HepG2 (cell line): ENCODE data around the gene OR1D5. TPM values are rescaled to one million over a fixed set of nuclear protein-coding genes. Genes with fewer than 3 reads are reported as not detected.

Experiments used
- BORCS8-MEF2B ChIP-seq: sonication (generic); formaldehyde crosslinking; IDR thresholded peaks from 2 replicates; pipeline ENCODE4 v1.8.0; 2022; ENCODE audit warnings: mild to moderate bottlenecking, missing genetic modification reagents
- GABPB1 ChIP-seq: IDR thresholded peaks from 2 replicates; pipeline ENCODE4 v1.6.1; 2016; ENCODE audit warnings: mild to moderate bottlenecking, missing genetic modification reagents, moderate library complexity, missing compliant biosample characterization
- PAF1 ChIP-seq: IDR thresholded peaks from 2 replicates; pipeline ENCODE4 v1.6.1; 2016; ENCODE audit warnings: missing genetic modification reagents, missing compliant biosample characterization
- SP1 ChIP-seq, 2 experiments: fragments of 450-650 bp in 1 of 2; sonication (generic) in 1 of 2; formaldehyde crosslinking in 1 of 2; IDR thresholded peaks; 2 replicates each; pipeline versions ENCODE4 v1.4.0 to v1.6.1; 2016 to 2020; ENCODE audit warnings: missing genetic modification reagents in 1 of 2
- TRIM24 ChIP-seq: sonication (generic); formaldehyde crosslinking; IDR thresholded peaks from 2 replicates; pipeline ENCODE4 v1.8.0; 2022; ENCODE audit warnings: mild to moderate bottlenecking, missing genetic modification reagents
- YY1 ChIP-seq: IDR thresholded peaks from 2 replicates; pipeline ENCODE4 v1.6.1; 2011; ENCODE audit warnings: low read length, low read depth, moderate library complexity, mild to moderate bottlenecking; ENCODE audit not compliant: insufficient read depth, insufficient replicate concordance
- ZNF17 ChIP-seq: sonication (generic); formaldehyde crosslinking; IDR thresholded peaks from 2 replicates; pipeline ENCODE4 v1.5.0; 2020; ENCODE audit warnings: mild to moderate bottlenecking, missing genetic modification reagents
- ZNF451 ChIP-seq: sonication (generic); formaldehyde crosslinking; IDR thresholded peaks from 2 replicates; pipeline ENCODE4 v1.5.0; 2020; ENCODE audit warnings: mild to moderate bottlenecking, missing genetic modification reagents
- polyA plus RNA-seq, 8 experiments: library from polyadenylated mRNA; depleted of rRNA in 3 of 8; stranded (reverse) in 7 of 8; unstranded in 1 of 8; fragments of >200 nt; fragmentation: Illumina TruSeq in 4 of 8; extraction: Trizol in 4 of 8; gene quantifications; 2 replicates each; pipeline versions ENCODE4 v1.2.1 to v1.2.3, GENCODE V29; 2011 to 2016; ENCODE audit warnings: low read depth in 4 of 8, missing spikeins in 1 of 8, mixed read lengths in 1 of 8; ENCODE audit not compliant: insufficient read depth in 1 of 8
- total RNA-seq, 5 experiments: library from RNA; depleted of rRNA; stranded (reverse); fragments of >200 nt; fragmentation: Illumina TruSeq; extraction: Trizol; gene quantifications; 2 replicates each; pipeline ENCODE4 v1.2.3, GENCODE V29; 2016; ENCODE audit warnings: low read depth in 1 of 5
- TF ChIP-seq, protein P1 (sequence below): sonication (generic); formaldehyde crosslinking; IDR thresholded peaks from 2 replicates; pipeline ENCODE4 v1.9.0; 2021; ENCODE audit warnings: missing genetic modification reagents, borderline replicate concordance
- TF ChIP-seq, protein P2 (sequence below): IDR thresholded peaks from 2 replicates; pipeline ENCODE4 v1.6.1; 2016; ENCODE audit warnings: low read depth
- TF ChIP-seq, protein P3 (sequence below): sonication (generic); formaldehyde crosslinking; IDR thresholded peaks from 2 replicates; pipeline ENCODE4 v1.9.0; 2022; ENCODE audit warnings: low read depth, missing genetic modification reagents
- TF ChIP-seq, protein P4 (sequence below): sonication (generic); formaldehyde crosslinking; IDR thresholded peaks from 2 replicates; pipeline ENCODE4 v1.5.1; 2020; ENCODE audit warnings: mild to moderate bottlenecking, missing genetic modification reagents
- TF ChIP-seq, protein P5 (sequence below): sonication (generic); formaldehyde crosslinking; IDR thresholded peaks from 2 replicates; pipeline ENCODE4 v1.4.0; 2020; ENCODE audit warnings: missing genetic modification reagents
- TF ChIP-seq, protein P6 (sequence below): sonication (generic); formaldehyde crosslinking; IDR thresholded peaks from 2 replicates; pipeline ENCODE4 v1.8.1; 2022; ENCODE audit warnings: mild to moderate bottlenecking, missing genetic modification reagents

OR1D5 gene
- total and polyA plus RNA-seq, 2 of the 13 experiments (the other 11 are each of a cell fraction or from before 2014, with no cell fraction given): not detected

DNA sequence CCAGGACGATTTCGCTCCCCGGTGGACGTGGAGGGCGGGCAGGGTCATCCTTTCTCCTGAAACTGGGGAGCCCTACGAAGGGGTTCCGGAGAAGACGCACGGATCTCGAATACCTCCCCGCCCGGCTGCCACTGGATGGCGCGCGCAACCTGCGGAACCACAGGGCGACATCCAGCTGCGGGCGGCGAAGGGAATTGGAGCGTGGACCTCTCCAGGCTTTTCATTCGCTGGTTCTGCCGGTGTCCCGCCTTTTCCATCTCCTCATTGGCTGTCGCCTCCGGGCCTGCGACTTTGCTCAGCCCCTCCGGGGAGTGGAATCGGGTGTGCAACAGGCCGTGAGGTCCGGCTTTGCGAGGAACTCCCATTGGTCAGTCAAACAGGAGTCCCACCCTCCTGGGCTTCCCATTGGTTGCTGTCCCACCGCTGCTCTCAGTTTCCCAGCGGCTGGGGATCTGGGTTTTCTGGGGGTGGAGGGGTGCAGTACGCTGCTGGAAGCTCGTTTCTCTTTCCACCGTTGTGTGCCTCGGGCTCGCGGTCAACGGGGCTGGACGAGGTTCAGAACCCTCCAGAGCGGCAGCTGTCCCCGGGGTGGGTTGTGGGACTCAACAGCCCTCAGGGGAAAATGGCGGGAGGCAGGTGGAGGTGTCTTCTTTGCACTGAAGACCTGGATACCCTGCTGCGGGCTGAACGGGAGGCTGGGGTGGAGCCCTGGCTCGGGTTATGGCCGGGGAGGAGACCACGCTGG lies 14.5 kb downstream of the OR1D5 start (continued):
- TF ChIP-seq, protein P1, sequence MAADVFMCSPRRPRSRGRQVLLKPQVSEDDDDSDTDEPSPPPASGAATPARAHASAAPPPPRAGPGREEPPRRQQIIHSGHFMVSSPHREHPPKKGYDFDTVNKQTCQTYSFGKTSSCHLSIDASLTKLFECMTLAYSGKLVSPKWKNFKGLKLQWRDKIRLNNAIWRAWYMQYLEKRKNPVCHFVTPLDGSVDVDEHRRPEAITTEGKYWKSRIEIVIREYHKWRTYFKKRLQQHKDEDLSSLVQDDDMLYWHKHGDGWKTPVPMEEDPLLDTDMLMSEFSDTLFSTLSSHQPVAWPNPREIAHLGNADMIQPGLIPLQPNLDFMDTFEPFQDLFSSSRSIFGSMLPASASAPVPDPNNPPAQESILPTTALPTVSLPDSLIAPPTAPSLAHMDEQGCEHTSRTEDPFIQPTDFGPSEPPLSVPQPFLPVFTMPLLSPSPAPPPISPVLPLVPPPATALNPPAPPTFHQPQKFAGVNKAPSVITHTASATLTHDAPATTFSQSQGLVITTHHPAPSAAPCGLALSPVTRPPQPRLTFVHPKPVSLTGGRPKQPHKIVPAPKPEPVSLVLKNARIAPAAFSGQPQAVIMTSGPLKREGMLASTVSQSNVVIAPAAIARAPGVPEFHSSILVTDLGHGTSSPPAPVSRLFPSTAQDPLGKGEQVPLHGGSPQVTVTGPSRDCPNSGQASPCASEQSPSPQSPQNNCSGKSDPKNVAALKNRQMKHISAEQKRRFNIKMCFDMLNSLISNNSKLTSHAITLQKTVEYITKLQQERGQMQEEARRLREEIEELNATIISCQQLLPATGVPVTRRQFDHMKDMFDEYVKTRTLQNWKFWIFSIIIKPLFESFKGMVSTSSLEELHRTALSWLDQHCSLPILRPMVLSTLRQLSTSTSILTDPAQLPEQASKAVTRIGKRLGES (CRISPR knock-in tag): no peak
- TF ChIP-seq, protein P2, sequence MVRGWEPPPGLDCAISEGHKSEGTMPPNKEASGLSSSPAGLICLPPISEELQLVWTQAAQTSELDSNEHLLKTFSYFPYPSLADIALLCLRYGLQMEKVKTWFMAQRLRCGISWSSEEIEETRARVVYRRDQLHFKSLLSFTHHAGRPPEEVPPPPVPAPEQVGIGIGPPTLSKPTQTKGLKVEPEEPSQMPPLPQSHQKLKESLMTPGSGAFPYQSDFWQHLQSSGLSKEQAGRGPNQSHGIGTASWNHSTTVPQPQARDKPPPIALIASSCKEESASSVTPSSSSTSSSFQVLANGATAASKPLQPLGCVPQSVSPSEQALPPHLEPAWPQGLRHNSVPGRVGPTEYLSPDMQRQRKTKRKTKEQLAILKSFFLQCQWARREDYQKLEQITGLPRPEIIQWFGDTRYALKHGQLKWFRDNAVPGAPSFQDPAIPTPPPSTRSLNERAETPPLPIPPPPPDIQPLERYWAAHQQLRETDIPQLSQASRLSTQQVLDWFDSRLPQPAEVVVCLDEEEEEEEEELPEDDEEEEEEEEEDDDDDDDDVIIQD (CRISPR knock-in tag): peak; percentile 62; the same call in 1 of the 2 replicates
- TF ChIP-seq, protein P3, sequence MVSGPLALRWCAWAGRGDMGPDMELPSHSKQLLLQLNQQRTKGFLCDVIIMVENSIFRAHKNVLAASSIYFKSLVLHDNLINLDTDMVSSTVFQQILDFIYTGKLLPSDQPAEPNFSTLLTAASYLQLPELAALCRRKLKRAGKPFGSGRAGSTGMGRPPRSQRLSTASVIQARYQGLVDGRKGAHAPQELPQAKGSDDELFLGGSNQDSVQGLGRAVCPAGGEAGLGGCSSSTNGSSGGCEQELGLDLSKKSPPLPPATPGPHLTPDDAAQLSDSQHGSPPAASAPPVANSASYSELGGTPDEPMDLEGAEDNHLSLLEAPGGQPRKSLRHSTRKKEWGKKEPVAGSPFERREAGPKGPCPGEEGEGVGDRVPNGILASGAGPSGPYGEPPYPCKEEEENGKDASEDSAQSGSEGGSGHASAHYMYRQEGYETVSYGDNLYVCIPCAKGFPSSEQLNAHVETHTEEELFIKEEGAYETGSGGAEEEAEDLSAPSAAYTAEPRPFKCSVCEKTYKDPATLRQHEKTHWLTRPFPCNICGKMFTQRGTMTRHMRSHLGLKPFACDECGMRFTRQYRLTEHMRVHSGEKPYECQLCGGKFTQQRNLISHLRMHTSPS: no peak
- TF ChIP-seq, protein P4, sequence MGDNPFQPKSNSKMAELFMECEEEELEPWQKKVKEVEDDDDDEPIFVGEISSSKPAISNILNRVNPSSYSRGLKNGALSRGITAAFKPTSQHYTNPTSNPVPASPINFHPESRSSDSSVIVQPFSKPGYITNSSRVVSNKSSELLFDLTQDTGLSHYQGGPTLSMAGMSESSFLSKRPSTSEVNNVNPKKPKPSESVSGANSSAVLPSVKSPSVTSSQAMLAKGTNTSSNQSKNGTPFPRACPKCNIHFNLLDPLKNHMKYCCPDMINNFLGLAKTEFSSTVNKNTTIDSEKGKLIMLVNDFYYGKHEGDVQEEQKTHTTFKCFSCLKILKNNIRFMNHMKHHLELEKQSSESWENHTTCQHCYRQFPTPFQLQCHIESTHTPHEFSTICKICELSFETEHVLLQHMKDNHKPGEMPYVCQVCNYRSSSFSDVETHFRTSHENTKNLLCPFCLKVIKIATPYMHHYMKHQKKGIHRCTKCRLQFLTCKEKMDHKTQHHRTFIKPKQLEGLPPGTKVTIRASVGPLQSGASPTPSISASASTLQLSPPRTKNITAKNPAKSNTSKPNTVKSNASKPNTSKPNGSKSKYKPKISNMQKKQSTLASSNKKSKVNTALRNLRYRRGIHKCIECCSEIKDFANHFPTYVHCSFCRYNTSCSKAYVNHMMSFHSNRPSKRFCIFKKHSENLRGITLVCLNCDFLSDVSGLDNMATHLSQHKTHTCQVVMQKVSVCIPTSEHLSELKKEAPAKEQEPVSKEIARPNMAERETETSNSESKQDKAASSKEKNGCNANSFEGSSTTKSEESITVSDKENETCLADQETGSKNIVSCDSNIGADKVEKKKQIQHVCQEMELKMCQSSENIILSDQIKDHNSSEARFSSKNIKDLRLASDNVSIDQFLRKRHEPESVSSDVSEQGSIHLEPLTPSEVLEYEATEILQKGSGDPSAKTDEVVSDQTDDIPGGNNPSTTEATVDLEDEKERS (CRISPR knock-in tag): 0 out of 2 replicates have a peak, but pooled peaks have one; percentile 37
- TF ChIP-seq ZNF17 (CRISPR knock-in tag) (no peak), SP1 (IDR thresholded peaks at IDR 0.05) (no peak), SP1 (CRISPR knock-in tag; IDR thresholded peaks at IDR 0.05) (peak; percentile 39; the same call in 1 of the 2 replicates), YY1 (peak; percentile 18), ZNF451 (CRISPR knock-in tag) (no peak), BORCS8-MEF2B (CRISPR knock-in tag) (no peak), GABPB1 (CRISPR knock-in tag) (peak; percentile 91), PAF1 (no peak), TRIM24 (CRISPR knock-in tag) (no peak)
- TF ChIP-seq, protein P5, sequence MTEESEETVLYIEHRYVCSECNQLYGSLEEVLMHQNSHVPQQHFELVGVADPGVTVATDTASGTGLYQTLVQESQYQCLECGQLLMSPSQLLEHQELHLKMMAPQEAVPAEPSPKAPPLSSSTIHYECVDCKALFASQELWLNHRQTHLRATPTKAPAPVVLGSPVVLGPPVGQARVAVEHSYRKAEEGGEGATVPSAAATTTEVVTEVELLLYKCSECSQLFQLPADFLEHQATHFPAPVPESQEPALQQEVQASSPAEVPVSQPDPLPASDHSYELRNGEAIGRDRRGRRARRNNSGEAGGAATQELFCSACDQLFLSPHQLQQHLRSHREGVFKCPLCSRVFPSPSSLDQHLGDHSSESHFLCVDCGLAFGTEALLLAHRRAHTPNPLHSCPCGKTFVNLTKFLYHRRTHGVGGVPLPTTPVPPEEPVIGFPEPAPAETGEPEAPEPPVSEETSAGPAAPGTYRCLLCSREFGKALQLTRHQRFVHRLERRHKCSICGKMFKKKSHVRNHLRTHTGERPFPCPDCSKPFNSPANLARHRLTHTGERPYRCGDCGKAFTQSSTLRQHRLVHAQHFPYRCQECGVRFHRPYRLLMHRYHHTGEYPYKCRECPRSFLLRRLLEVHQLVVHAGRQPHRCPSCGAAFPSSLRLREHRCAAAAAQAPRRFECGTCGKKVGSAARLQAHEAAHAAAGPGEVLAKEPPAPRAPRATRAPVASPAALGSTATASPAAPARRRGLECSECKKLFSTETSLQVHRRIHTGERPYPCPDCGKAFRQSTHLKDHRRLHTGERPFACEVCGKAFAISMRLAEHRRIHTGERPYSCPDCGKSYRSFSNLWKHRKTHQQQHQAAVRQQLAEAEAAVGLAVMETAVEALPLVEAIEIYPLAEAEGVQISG (CRISPR knock-in tag): peak; percentile 77
- TF ChIP-seq, protein P6, sequence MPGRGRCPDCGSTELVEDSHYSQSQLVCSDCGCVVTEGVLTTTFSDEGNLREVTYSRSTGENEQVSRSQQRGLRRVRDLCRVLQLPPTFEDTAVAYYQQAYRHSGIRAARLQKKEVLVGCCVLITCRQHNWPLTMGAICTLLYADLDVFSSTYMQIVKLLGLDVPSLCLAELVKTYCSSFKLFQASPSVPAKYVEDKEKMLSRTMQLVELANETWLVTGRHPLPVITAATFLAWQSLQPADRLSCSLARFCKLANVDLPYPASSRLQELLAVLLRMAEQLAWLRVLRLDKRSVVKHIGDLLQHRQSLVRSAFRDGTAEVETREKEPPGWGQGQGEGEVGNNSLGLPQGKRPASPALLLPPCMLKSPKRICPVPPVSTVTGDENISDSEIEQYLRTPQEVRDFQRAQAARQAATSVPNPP (CRISPR knock-in tag): no peak
